NCI-H128 (cell line): Measurements from ENCODE around the gene HEATR5A.
"Not testable (repeated sequence)": the region's sequence is repeated elsewhere in the genome, so short reads cannot be mapped to it uniquely, and the experiment has no call there.

Source experiments
- DNase-seq: peaks from one replicate; lab custom pipeline; 2025; ENCODE audit not compliant: unreplicated experiment; lab: John Stamatoyannopoulos, UW

The HEATR5A gene

GRCh38 chr14:31420319-31421111 lies at the start of gene HEATR5A:
HEATR5A (minus strand) TSS chr14:31420550; CDS start chr14:31402975, 17,575 bp downstream.
- peak; percentile 80 for DNase-seq

GRCh38 chr14:31466554-31466953 lies 46.2 kb upstream of the HEATR5A start:
- DNase-seq = no peak

GRCh38 chr14:31465111-31465510 lies 44.8 kb upstream of the HEATR5A start:
- no peak for DNase-seq

GRCh38 chr14:31462450-31462849 lies 42.1 kb upstream of the HEATR5A start:
- not testable (repeated sequence) for DNase-seq

GRCh38 chr14:31461545-31461944 lies 41.2 kb upstream of the HEATR5A start:
- no peak for DNase-seq

DNA sequence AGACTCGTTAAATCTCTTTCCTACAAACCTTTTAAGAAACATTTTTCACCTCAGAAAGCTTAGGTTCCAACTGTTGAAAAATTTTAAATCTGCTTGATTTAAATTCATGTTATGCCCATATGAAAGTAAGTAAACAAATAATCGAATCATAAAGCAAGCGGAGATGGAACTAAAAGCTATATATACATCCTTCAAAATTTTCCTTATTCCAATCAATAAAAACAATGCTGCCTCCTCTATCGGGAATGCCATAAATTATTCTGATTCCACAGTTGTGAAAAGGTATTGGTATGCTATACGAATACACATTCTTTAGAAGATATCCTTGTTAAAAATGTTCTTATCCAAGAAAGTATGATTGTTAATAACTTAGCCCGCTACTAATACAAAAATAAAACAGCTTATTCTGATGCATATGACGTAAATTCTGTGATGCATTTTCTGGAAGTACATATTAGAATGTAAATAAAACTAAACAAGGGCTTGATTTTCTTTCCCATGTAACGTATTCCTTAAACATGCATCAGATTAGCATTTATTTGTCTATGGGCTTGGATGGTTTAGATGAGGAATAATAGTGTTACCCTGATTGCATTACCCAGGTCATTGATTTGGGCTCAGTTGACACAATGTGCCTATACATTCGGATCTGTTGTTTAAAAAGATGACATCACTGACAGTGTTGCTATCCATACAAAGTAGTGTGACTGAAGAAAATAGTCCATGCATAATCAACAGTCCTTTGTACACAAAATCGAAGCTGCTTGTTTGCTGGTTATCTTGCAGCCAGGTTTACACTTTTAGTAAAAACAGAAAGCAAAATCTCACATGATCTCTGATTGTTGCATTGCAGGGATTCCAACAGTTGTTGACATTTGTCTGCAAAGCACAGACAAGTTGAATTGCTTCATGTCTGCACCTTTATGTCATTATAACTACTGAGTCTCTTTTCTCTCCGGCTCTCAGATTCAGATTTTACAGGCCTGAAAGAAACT lies 37.6 kb upstream of the HEATR5A start:
- DNase-seq = no peak

GRCh38 chr14:31456841-31457664 lies 36.7 kb upstream of the HEATR5A start, which contains the start of gene DTD2:
DTD2 (minus strand) TSS chr14:31457506; CDS start chr14:31457393, 113 bp downstream.
- peak; percentile 95 for DNase-seq

GRCh38 chr14:31449971-31450610 lies 29.7 kb upstream of the HEATR5A start:
- DNase-seq = peak; percentile 15

DNA sequence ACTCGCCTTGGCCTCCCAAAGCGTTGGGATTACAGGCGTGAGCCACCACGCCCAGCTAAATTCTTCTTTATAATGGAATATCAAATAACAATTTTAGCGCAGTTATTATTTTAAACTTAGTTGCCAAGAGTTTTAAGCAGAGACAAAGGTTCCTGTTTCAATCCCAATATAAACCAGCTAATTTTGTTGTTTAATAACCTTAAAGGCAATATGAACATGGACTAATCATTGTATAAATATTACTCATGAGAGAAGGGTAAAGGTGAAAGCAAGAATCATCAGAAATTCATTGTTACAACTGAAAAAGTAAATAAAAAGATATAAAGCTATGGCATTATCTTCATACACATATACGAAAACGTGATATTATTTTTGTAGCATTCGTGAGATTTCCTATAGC lies 28.8 kb upstream of the HEATR5A start:
- DNase-seq = no peak

GRCh38 chr14:31445703-31446102 lies 25.4 kb upstream of the HEATR5A start:
- no peak for DNase-seq

- DNase-seq = no peak
Measured at GRCh38 chr14:31442284-31442683, 21.9 kb upstream of the HEATR5A start.

DNA sequence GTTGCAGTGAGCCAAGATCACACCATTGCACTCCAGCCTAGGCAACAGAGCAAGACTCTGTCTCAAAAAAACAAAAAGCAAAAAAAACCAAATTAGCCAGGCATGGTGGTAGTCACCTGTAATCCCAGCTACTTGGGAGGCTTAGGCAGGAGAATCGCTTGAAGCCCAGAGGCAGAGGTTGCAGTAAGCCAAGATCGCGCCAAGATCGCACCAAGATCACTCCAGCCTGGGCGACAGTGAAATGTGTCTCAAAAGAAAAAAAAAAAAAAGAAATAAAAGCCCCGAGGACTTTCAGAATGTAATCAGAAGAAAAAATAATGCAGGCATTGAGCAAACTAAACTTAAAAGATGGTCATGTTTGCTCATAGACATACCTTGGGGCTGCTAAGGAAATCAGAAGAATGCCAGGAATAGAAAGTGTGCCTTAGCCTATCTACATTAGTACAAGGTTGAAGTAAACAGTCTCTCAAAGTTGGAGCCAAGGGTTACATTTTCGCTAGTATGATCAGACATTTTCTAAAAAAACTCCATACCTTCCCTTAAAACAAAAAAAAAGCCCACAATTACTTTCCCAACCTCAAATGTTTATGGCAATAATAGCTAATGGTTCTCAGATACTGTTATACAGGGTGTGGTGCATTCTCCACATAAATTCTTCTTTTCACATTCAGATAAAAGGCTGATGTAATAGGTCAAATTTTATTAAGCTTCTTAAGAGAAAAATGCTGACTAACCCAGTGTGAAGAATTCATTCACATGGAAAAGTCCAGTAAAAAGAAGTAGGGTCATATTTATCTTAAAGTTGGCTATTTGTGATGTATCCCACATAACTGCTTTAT lies 21.1 kb upstream of the HEATR5A start:
- no peak for DNase-seq

DNA sequence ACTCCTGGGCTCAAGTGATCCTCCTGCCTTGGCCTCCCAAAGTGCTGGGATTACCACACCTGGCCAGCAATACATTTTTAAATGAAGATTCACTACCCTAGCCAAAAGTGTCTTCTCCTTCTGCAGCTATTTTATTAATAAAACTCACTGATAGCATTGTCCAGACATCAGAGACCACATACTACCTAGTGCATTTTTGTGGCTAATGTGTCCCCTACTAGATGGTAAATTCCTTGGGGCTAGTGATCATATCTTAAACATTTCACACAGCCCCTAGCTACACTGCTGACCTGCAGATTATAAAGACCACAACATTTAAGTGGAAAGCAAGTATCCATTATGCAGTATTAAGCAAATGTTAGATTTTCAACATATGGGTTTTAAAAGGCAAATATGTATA lies 19.9 kb upstream of the HEATR5A start:
- no peak for DNase-seq

DNA sequence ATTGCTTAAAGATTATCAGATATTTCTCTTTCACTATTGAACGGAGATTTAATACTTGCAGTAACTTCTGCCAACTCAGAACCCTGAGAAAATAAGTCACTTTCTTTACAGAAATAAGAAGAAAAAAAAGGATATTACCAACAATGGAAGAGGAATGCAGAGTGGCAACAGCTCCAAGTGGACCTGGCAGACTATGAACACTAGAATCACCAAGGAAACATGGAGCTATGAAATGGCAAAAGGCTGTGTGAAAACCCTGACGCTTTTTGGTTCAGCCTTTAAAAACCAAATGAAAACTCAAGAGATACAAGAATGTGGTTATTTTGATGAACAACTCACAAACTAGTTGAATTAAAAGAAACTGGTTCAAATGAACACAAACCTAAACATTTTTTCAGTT lies 19.2 kb upstream of the HEATR5A start:
- DNase-seq = no peak

DNA sequence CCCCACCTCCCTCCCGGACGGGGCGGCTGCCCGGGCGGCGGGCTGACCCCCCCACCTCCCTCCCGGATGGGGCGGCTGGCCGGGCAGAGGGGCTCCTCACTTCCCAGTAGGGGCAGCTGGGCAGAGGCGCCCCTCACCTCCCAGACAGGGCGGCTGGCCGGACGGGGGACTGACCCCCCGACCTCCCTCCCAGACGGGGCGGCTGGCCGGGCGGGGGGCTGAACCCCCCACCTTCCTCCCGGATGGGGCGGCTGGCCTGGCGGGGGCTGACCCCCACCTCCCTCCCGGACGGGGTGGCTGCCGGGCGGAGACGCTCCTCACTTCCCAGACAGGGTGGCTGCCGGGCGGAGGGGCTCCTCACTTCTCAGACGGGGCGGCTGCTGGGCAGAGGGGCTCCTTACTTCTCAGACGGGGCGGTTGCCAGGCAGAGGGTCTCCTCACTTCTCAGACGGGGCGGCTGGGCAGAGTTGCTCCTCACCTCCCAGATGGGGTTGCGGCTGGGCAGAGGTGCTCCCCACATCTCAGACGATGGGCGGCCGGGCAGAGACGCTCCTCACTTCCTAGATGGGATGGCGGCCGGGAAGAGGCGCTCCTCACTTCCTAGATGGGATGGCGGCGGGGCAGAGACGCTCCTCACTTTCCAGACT lies 16.8 kb upstream of the HEATR5A start:
- not testable (repeated sequence) for DNase-seq

GRCh38 chr14:31435276-31435675 lies 14.9 kb upstream of the HEATR5A start:
- DNase-seq = no peak

- no peak for DNase-seq
Measured at GRCh38 chr14:31430634-31431264, 10.4 kb upstream of the HEATR5A start.

- no peak for DNase-seq
Measured at GRCh38 chr14:31429791-31430190, 9.4 kb upstream of the HEATR5A start.
